ENCODE results near the gene TMEM97. TPM values are rescaled to one million over a fixed set of nuclear protein-coding genes. Genes with fewer than 3 reads are reported as not detected.
"Not testable (repeated sequence)": the region's sequence is repeated elsewhere in the genome, so short reads cannot be mapped to it uniquely, and the experiment has no call there.

TMEM97 gene
- total RNA-seq, 1 donor from 2014 or later = 3.9 TPM

- peak; percentile 99 for DNase-seq (ENCODE audit: low spot score)
- intact Hi-C loops (cut with DNase I) = loop anchor here (1.0 to 5.0 kb wide), 3 partner anchors 22 to 617 kb away; partner anchors contain the start of genes PHF12, POLDIP2, SARM1 and VTN
Measured at GRCh38 chr17:28335201-28335958, 16.4 kb downstream of the TMEM97 start, which contains the start of the genes IFT20 and TNFAIP1. TSS of gene IFT20 (minus strand) at chr17:28335472. CDS start at chr17:28331985, 3,487 bp downstream. TSS of gene TNFAIP1 (plus strand) at chr17:28335761. CDS start at chr17:28339522, 3,761 bp downstream.

DNA sequence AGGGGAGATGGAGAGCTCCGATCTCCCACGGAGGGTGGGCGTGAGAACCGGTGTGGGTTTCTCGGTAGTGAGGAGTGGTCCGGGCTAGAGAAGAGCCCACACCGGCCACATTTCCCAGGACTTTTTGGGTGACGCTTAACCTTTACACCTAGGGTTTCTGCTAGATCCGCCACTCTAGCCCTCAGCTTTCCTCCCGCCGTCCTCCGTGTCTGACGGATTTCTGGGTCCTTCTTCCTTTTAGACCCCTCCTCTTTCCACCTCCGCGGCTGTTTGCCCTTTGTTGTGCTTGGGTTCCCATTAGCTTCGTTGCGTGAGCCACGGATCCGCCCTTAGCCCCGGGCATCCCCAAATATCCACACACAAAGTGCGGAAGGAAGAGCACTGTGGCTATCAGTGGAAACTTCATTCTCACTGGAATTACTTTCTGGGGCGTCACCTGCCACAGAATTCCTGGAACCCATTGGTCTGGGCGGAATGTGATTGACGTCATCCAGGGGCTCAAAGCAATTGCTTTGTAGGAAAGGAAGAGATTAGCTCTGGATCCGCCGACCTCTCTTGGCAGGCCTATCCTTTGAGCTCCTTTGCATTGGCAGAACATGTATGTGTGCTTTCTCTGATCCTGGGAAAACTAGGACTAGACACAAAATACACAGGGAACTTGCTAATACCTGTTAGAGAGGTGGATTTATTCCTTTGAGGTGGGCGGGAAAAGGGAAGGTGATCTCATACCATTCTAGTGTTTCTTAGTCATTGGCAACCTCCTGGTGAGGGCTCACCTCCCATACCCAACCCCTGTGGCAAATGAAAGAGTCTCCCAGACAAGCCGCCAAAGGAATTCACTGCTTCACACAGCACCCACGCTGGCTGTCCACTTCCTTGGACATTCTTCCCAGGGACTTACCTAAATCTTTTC, 17.2 kb downstream of the TMEM97 start:
- no peak for DNase-seq (ENCODE audit: low spot score)
- intact Hi-C loops (cut with DNase I) = loop anchor here (1.0 to 5.0 kb wide), 3 partner anchors 21 to 616 kb away; partner anchors contain the start of genes PHF12, POLDIP2, SARM1 and VTN

GRCh38 chr17:28338056-28338768, 19.2 kb downstream of the TMEM97 start:
- DNase-seq (ENCODE audit: low spot score) = no peak
- intact Hi-C loops (cut with DNase I) = loop anchor here (5.0 kb wide), 2 partner anchors 34 to 614 kb away; partner anchors contain the start of genes PHF12, SARM1 and VTN

DNA sequence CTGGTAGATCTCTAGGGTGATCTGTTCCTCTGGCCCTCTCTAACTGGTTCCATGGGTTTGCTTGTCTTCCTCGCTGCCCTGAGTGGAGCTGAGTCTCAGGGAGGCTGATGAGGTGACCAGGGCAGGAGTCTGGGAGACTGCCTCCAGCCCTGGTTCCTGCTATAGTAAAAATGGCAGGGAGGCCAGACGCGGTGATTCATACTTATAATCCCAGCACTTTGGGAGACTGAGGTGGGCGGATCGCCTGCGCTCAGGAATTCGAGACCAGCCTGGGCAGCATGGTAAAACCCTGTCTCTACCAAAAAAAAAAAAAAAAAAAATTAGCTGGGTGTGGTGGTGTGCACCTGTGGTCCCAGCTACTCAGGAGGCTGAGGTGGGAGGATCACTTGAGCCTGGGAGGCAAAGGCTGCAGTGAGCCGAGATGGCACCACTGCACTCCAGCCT, 19.8 kb downstream of the TMEM97 start:
- DNase-seq (ENCODE audit: low spot score) = not testable (repeated sequence)
- intact Hi-C loops (cut with DNase I) = loop anchor here (5.0 kb wide), 2 partner anchors 34 to 614 kb away; partner anchors contain the start of genes PHF12, SARM1 and VTN

GRCh38 chr17:28339431-28339830, 20.4 kb downstream of the TMEM97 start:
- peak; percentile 58 for DNase-seq (ENCODE audit: low spot score)
- intact Hi-C loops (cut with DNase I) = loop anchor here (5.0 kb wide), 2 partner anchors 33 to 613 kb away; partner anchors contain the start of genes PHF12, SARM1 and VTN

- no peak for DNase-seq (ENCODE audit: low spot score)
- intact Hi-C loops (cut with DNase I) = loop anchor here (10.0 kb wide), 1 partner anchor 536 kb away; the partner anchor contains the start of gene NOS2
Measured at GRCh38 chr17:28340374-28340773, 21.4 kb downstream of the TMEM97 start.

DNA sequence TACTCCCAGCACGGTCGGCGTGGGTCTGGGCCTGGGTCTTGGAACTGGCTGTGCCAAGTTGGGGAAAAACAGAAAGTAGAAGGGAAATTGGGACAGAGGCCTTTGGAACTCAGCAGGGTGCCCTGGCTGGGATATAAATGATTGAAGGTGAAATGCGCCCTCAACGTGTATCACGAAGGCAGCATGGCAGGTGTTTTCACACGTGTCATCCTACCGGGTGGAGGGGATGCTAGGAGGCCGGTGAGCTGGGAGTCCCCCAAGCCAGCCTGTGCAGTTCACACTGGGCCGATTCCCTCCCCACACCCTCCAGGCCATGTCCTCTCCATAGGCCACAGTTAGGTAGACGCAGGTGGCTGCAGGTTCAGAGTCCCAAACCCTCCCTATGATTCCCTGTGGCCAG, 22.5 kb downstream of the TMEM97 start:
- intact Hi-C loops (cut with DNase I) = loop anchor here (10.0 kb wide), 1 partner anchor 537 kb away; the partner anchor contains the start of gene NOS2
- DNase-seq (ENCODE audit: low spot score) = peak; percentile 54

- peak; percentile 15 for DNase-seq (ENCODE audit: low spot score)
- intact Hi-C loops (cut with DNase I) = loop anchor here (10.0 kb wide), 1 partner anchor 538 kb away; the partner anchor contains the start of gene NOS2
Measured at GRCh38 chr17:28342313-28342712, 23.3 kb downstream of the TMEM97 start.

- intact Hi-C loops (cut with DNase I) = loop anchor here (10.0 kb wide), 1 partner anchor 539 kb away; the partner anchor contains the start of gene NOS2
- DNase-seq (ENCODE audit: low spot score) = peak; percentile 51
Measured at GRCh38 chr17:28343491-28343932, 24.5 kb downstream of the TMEM97 start.

DNA sequence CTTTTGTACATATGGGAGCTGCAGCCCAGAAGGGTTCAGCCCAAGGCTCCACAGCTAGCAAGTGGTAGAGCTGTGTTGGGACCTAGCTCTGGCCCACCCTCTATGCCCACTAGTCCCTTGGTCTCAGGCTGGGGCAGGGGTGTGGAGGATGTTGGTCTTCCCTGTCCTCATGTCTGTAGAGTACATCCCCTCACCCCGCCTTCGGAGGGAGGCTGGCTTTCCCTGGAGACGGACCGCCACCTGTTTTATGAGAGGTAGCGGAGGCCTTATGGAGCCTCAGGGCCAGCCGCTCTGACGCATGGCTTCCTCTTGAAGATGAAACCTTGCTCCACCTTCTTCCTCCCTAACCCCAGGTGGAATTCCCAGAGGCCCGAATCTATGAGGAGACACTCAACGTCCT, 25.0 kb downstream of the TMEM97 start:
- intact Hi-C loops (cut with DNase I) = loop anchor here (10.0 kb wide), 1 partner anchor 539 kb away; the partner anchor contains the start of gene NOS2

DNA sequence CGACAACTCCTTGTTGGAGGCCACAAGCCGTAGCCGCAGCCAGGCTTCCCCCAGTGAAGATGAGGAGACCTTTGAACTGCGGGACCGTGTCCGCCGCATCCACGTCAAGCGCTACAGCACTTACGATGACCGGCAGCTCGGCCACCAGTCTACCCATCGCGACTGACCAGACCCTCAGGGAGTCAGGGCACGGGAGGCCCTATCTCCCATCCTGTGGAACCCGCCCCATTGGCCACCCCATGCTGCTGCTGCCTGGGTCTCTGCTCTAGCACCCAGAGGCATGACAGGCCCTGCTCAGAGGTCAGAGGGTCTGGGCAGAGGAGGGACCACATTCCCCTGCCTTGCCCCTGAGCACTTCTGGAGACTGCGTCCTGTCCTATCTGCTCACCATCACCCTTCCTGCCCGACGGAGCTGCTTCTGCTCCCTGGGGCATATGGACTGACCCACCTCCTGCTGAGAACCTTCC, 25.5 kb downstream of the TMEM97 start:
- intact Hi-C loops (cut with DNase I) = loop anchor here (10.0 kb wide), 1 partner anchor 540 kb away; the partner anchor contains the start of gene NOS2
- peak; percentile 56 for DNase-seq (ENCODE audit: low spot score)

More for the DNA sequence above, 25.0 kb downstream of the TMEM97 start:
- DNase-seq (ENCODE audit: low spot score) = peak; percentile 38

GRCh38 chr17:28345419-28346198, 26.6 kb downstream of the TMEM97 start:
- DNase-seq (ENCODE audit: low spot score) = peak; percentile 76
- intact Hi-C loops (cut with DNase I) = loop anchor here (10.0 kb wide), 1 partner anchor 541 kb away; the partner anchor contains the start of gene NOS2

DNA sequence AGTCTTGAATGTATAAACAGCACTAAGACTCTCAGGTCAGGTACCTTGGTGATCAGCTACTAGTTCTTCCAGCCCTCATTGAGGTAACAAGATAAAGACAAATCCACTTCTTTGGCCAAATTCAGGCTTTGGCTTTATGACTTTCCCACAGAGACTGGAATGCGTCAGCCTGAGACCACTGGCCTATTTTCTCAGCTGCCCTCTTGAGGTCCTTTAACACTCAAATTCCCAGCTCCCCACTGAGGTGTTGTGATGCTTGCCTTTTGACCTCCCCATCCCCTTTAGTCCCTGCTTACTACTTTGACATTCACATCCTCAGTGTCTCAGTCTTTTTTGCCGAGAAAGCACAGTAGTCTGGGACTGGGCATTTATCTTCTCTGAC, 27.2 kb downstream of the TMEM97 start:
- no peak for DNase-seq (ENCODE audit: low spot score)
- intact Hi-C loops (cut with DNase I) = loop anchor here (10.0 kb wide), 1 partner anchor 541 kb away; the partner anchor contains the start of gene NOS2

DNA sequence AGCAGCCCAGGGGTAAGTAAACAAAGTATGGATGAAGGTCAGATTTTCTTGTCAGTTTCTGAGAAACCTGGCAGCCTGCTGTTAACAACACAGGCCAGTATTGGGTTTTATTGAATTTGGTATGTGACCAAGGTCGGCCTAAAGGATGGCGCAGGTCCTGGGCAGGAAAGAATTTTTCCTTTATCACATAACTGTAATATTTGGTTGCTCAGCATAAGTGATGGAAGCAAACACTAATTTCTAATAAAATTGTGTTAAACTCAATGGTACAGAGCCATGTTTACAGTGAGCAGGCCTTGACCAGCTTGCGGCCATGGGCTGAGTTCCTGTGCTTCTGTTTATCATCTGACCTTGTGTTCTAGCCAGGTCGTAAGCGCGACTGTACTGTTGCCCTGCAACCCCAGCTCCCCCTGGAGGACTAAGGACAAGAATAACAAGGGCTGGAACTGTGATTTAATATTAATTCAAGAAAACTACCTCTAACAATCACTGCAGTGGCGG, 27.8 kb downstream of the TMEM97 start:
- intact Hi-C loops (cut with DNase I) = loop anchor here (10.0 kb wide), 1 partner anchor 542 kb away; the partner anchor contains the start of gene NOS2

GRCh38 chr17:28347261-28347891, 28.4 kb downstream of the TMEM97 start:
- intact Hi-C loops (cut with DNase I) = loop anchor here (10.0 kb wide), 1 partner anchor 543 kb away; the partner anchor contains the start of gene NOS2
- peak; percentile 72 for DNase-seq (ENCODE audit: low spot score)

More for the DNA sequence above, 27.8 kb downstream of the TMEM97 start:
- DNase-seq (ENCODE audit: low spot score) = peak; percentile 73

DNA sequence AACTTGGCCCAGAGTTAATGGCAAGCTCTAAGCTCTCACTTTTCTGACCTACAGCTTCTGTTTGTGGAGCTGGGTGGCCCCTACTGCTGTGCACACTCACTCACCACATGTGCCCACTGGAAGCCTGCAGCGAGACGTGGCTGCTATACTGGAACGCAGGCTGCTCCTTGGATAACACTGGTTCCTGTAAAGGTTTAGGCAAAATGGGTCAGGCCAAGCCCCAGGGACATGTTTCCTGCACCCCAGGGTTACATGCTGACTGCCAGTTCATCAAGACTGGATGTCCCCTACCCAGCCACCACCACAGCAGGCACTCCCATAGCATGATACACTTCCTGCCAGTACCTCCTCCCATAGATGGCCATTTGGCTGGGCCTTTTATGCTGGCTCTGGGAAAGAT, 30.0 kb downstream of the TMEM97 start:
- intact Hi-C loops (cut with DNase I) = loop anchor here (10.0 kb wide), 1 partner anchor 544 kb away; the partner anchor contains the start of gene NOS2
- peak; percentile 62 for DNase-seq (ENCODE audit: low spot score)

Measured in cardiac septum (tissue), 1 donor.